SH-SY5Y (cell line): ENCODE data around the gene ILK.

Source experiments
- GATA2 ChIP-seq: IDR thresholded peaks from 2 replicates; pipeline ENCODE4 v1.6.1; 2011; ENCODE audit warnings: mild to moderate bottlenecking, low read depth, low read length
- GATA3 ChIP-seq: IDR thresholded peaks from 2 replicates; pipeline ENCODE4 v1.6.1; 2011; ENCODE audit warnings: low read depth, mild to moderate bottlenecking, low read length, moderate library complexity

DNA sequence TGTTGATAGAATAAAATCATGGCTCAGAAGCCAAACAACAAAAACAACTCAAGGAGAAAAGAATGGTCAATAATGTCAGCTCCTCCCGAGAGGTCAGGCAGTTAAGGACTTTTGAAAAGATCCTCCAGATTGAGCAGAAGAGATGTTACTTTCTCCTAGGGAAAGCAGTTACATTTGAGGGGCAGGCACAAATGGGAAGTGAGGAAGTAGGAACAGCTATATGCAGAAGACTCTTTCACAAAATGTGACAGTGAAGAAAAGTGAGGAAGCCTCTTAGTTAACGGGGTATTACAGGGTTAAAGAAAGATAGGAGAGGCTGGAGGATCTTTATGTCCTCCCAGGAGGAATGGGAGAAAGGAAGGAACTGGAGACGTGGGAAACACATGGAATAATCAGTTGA is 48.6 kb downstream of the ILK start:
- TF ChIP-seq GATA2 (no peak), GATA3 (no peak)
